Psoas muscle (tissue), 8 donors: Measurements from ENCODE around the gene TRAF3IP3. TPM values are rescaled to one million over a fixed set of nuclear protein-coding genes. Genes with fewer than 3 reads are reported as not detected.
"Not testable (repeated sequence)": the region's sequence is repeated elsewhere in the genome, so short reads cannot be mapped to it uniquely, and the experiment has no call there.

Source experiments
- ATAC-seq, 4 donors: fragments of 200-7000 bp; cut with Tn5 transposase; one replicate each; pipeline ENCODE4 v1.9.1; 2020; ENCODE audit warnings: moderate library complexity in 3 of 4, mild to moderate bottlenecking in 2 of 4
- DNase-seq, 2 donors: peaks; one replicate each; pipeline ENCODE4 v3.0.0-alpha.2; 2020
- H3K27ac ChIP-seq: fragments of 200-600 bp; one replicate; pipeline ENCODE4 v1.8.0; 2022
- H3K27me3 ChIP-seq, 3 donors: fragments of 200-600 bp in 1 of 3; one replicate each; pipeline versions ENCODE4 v1.6.1 to v1.8.0; 2013 to 2022; ENCODE audit warnings: low read length in 2 of 3, mild to moderate bottlenecking in 2 of 3, moderate library complexity in 1 of 3; ENCODE audit not compliant: insufficient read depth in 3 of 3
- H3K36me3 ChIP-seq, 2 donors: fragments of 200-600 bp in 1 of 2; one replicate each; pipeline versions ENCODE4 v1.6.1 to v1.8.0; 2013 to 2022; ENCODE audit warnings: low read depth in 1 of 2, mild to moderate bottlenecking in 1 of 2, moderate library complexity in 1 of 2; ENCODE audit not compliant: insufficient read depth in 1 of 2
- H3K4me1 ChIP-seq: fragments of 200-600 bp; one replicate; pipeline ENCODE4 v1.8.0; 2022
- H3K4me3 ChIP-seq: fragments of 200-600 bp; one replicate; pipeline ENCODE4 v1.8.0; 2022; ENCODE audit warnings: mild to moderate bottlenecking
- H3K9me3 ChIP-seq: fragments of 200-600 bp; one replicate; pipeline ENCODE4 v1.8.0; 2022
- WGBS, 3 donors: extraction: QIAGEN DNeasy Blood & Tissue Kit; methylation state at CpG; one replicate each; pipeline versions ENCODE4 v1.1.6 to v1.1.7; 2013; 5-methylcytosine and 5-hydroxymethylcytosine counted together
- intact Hi-C, 2 donors: fragments of 100-400 bp; cut with DNase I; formaldehyde crosslinking; loops; one replicate each; pipeline versions ENCODE4 v1.11.0 to v1.14.2; 2022
- polyA plus RNA-seq, 3 donors: library from polyadenylated mRNA; stranded (reverse); fragments of 200-250 nt; gene quantifications; one replicate each; pipeline ENCODE4 v1.2.3, GENCODE V29; 2013
- total RNA-seq, 4 donors: library from RNA; stranded (reverse); fragmentation: NEBNext Ultra II Directional in 2 of 4; extraction: Animal tissue kit (Norgen Biotek cat#: 25700) in 2 of 4; gene quantifications; one replicate each; pipeline versions ENCODE4 v1.2.1 to v1.2.4, GENCODE V29; 2021 to 2023
- TF ChIP-seq, protein P1 (sequence below): fragments of 200-600 bp; IDR thresholded peaks from one replicate; pipeline ENCODE4 v1.8.0; 2022; ENCODE audit warnings: antibody characterized with exemption
- donor health status: healthy with polysubstance abuse.
- donor health status: DM: no; HTN: no; CAD: no; lungs with moderate emphysema.
- donor health status: Bipolar disorder and iron deficiency.
- donor health status: healthy.
- donor health status: DM: yes; HTN: yes; CAD: no.
- donor health status: DM: no; HTN: no; CAD: no.
- donor health status: DM: no; HTN: no; CAD: no.
- donor health status: DM: yes; HTN: yes; CAD: no.

Gene TRAF3IP3
- total and polyA plus RNA-seq, 7 donors, result 0.23 to 2.0 (median 0.84) TPM

DNA sequence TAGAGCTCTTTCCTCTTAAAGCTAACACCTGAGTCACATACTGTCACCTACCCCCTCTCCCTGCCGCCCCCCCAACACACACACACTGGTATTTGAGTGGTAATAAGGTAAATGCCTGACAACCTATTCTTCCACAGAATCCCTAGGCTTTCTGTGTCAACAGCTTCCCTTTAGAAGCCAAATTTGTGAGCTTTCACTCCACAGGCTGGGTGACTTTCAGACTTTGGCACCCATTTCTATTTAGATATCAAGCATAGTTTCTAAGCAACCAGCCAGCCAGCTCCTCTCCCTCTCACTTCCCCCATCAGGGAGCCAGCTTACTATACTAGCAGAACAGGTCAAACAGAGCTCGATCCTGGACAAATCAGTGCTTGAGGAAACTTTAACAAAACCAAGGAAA, 31.7 kb downstream of the TRAF3IP3 start:
- Histone ChIP-seq H3K36me3 (no peaks in the 10 kb centered on the region), H3K4me1 (peaks cover 11% of the 10 kb centered on the region), H3K27me3 (peaks cover 0 to 46% (median 7%) of the 10 kb centered on the region in 3 donors), H3K9me3 (no peaks in the 10 kb centered on the region), H3K27ac (no peak overlapping the region), H3K4me3 (no peak overlapping the region)
- intact Hi-C loops, result no loop called here
- TF ChIP-seq, protein P1, sequence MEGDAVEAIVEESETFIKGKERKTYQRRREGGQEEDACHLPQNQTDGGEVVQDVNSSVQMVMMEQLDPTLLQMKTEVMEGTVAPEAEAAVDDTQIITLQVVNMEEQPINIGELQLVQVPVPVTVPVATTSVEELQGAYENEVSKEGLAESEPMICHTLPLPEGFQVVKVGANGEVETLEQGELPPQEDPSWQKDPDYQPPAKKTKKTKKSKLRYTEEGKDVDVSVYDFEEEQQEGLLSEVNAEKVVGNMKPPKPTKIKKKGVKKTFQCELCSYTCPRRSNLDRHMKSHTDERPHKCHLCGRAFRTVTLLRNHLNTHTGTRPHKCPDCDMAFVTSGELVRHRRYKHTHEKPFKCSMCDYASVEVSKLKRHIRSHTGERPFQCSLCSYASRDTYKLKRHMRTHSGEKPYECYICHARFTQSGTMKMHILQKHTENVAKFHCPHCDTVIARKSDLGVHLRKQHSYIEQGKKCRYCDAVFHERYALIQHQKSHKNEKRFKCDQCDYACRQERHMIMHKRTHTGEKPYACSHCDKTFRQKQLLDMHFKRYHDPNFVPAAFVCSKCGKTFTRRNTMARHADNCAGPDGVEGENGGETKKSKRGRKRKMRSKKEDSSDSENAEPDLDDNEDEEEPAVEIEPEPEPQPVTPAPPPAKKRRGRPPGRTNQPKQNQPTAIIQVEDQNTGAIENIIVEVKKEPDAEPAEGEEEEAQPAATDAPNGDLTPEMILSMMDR, result no peak
- DNase-seq, result no peak
- WGBS, 3 donors, result 43 to 58% (median 53%) methylated on average over 2 of the region's 2 CpGs
- ATAC-seq, result no peak

DNA sequence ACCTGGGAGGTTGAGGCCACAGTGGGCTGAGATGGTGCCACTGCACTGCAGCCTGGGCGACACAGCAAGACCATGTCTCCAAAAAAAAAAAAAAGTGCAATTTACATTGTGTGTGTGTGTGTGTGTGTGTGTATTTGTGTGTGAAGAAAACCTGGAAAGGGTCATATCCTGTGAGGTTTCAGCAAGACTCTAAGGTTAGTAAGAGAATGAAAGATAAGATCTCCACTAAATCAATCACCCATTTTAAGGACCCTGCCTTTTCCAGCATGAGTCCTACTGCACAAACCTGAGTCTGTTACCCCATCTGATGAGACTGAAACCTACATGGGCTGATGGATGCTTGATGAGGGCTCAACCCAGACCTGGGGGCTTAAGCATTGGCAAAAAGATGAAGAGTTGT, 33.4 kb downstream of the TRAF3IP3 start:
- peaks cover 0 to 53% (median 7%) of the 10 kb centered on the region in 3 donors for H3K27me3 ChIP-seq
- 80 to 100% (median 82%) methylated on average over 1 of the region's 1 CpG for WGBS, 3 donors
- no peaks in the 10 kb centered on the region for H3K4me1 ChIP-seq
- no peaks in the 10 kb centered on the region for H3K9me3 ChIP-seq
- ATAC-seq (no peak), DNase-seq (no peak)
- TF ChIP-seq, protein P1, result no peak
- H3K4me3 ChIP-seq, result no peak overlapping the region
- H3K36me3 ChIP-seq, result no peaks in the 10 kb centered on the region
- intact Hi-C loops, result no loop called here
- no peak overlapping the region for H3K27ac ChIP-seq

DNA sequence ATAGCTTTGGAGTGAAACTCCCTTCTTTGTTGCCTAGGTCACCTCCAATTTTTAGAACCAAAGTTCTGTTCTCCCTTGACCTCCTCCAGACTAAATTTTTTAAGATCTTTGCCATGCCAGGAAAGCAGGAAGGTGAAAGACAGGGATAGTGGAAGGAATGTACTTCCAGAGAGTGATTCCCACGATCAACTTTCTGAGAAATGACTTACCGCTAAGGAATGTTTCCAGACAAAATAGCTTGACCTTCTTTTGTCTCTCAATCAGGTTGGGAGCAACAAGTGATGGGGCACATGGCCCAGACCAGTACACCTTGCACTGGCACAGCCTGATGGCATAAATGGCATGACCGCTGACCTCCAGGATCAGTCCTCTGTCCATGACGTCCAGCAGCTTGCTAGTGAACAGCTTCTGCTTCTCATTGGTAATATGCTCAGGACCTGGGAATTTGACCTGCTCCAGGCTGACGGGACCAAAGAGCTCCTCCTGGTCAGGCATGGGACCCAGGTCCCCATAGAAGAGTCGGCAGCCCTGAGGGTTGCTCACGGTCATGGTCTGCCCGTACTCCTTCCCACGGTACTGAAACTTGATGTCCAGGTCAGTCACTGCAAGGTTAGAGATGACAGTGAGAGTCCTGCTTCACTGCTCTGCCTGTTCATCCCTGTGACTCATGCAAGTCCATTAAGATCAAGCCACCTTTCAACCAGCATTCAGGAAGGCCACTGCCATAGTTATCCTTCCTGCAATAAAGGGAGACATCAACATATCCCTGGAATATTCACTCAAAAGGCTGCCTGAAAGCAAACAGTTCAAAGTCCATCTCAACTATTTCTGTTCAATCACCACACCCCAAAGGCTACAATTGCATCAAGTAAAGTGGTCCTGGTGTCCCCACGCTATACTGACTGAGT, 34.7 kb downstream of the TRAF3IP3 start:
- DNase-seq (no peak), ATAC-seq (peak in 1 of 4 donors; percentile 54)
- H3K9me3 ChIP-seq, result no peaks in the 10 kb centered on the region
- peaks cover 0 to 60% (median 5%) of the 10 kb centered on the region in 3 donors for H3K27me3 ChIP-seq
- no peak overlapping the region for H3K4me3 ChIP-seq
- TF ChIP-seq, protein P1, result no peak
- intact Hi-C loops, result no loop called here
- H3K4me1 ChIP-seq, result no peaks in the 10 kb centered on the region
- H3K27ac ChIP-seq, result no peak overlapping the region
- WGBS, 3 donors, result 75 to 81% (median 80%) methylated on average over 10 of the region's 10 CpGs
- no peaks in the 10 kb centered on the region for H3K36me3 ChIP-seq

DNA sequence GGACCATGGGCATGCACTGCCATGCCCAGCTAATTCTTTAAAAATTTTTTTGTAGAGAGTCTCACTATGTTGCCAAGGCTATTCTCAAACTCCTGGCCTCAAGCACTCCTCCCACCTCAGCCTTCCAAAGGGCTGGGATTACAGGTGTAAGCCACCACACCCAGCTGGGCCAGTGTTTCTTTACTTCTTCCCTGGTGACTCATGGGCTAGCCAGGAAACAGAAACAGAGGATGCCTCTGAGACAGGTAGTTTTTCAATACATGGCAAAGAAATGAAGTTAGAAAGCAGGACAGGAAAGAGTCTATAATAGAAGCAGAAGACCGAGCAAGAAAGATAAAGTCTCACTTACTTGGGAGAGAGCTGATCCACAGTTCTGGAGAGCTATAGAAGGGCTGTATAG, 36.1 kb downstream of the TRAF3IP3 start:
- Histone ChIP-seq H3K9me3 (no peaks in the 10 kb centered on the region), H3K4me3 (no peak overlapping the region), H3K27ac (no peak overlapping the region), H3K4me1 (no peaks in the 10 kb centered on the region), H3K36me3 (no peaks in the 10 kb centered on the region), H3K27me3 (peaks cover 0 to 61% (median 3%) of the 10 kb centered on the region in 3 donors)
- no peak for ATAC-seq
- DNase-seq, result no peak
- intact Hi-C loops, result no loop called here
- TF ChIP-seq, protein P1, result no peak
- 0 to 58% (median 42%) methylated on average over 1 of the region's 1 CpG for WGBS, 3 donors

DNA sequence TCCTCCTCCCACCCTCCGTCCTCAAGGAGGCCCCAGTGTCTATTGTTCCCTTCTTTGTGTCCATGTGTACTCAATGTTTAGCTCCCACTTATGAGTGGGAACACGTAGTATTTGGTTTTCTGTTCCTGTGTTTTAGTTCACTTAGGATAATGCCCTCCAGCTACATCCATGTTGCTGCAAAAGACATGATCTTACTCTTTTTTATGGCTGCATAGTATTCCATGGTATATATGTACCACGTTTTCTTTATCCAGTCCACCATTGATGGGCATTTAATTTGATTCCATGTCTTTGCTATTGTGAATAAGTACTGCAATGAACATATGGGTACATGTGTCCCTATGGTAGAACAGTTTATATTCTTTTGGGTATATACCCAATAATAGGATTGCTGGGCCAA, 37.9 kb downstream of the TRAF3IP3 start:
- H3K9me3 ChIP-seq, H3K36me3 ChIP-seq, DNase-seq, H3K27ac ChIP-seq, H3K4me3 ChIP-seq, intact Hi-C loops, ATAC-seq, H3K4me1 ChIP-seq: not testable (repeated sequence)
- peaks cover 0 to 54% (median 3%) of the 10 kb centered on the region in 3 donors for H3K27me3 ChIP-seq
- 85 to 88% (median 87%) methylated on average over 3 of the region's 3 CpGs for WGBS, 3 donors
